Glomerular endothelial cell (primary cell): ENCODE measurements around the gene DENND5A. TPM values are rescaled to one million over a fixed set of nuclear protein-coding genes. Genes with fewer than 3 reads are reported as not detected.
"Not testable (repeated sequence)": the region's sequence is repeated elsewhere in the genome, so short reads cannot be mapped to it uniquely, and the experiment has no call there.

ENCODE experiments used
- DNase-seq: peaks from one replicate; pipeline ENCODE4 v3.0.0-alpha.2; 2011; ENCODE audit warnings: low read depth, low spot score; ENCODE audit errors: extremely low read depth
- total RNA-seq: library from RNA; depleted of rRNA; stranded (reverse); fragments of >200 nt; gene quantifications from 2 replicates; pipeline ENCODE4 v1.2.3, GENCODE V29; 2015

DENND5A gene
- total RNA-seq, 1 donor from 2014 or later, result 121 TPM

DNA sequence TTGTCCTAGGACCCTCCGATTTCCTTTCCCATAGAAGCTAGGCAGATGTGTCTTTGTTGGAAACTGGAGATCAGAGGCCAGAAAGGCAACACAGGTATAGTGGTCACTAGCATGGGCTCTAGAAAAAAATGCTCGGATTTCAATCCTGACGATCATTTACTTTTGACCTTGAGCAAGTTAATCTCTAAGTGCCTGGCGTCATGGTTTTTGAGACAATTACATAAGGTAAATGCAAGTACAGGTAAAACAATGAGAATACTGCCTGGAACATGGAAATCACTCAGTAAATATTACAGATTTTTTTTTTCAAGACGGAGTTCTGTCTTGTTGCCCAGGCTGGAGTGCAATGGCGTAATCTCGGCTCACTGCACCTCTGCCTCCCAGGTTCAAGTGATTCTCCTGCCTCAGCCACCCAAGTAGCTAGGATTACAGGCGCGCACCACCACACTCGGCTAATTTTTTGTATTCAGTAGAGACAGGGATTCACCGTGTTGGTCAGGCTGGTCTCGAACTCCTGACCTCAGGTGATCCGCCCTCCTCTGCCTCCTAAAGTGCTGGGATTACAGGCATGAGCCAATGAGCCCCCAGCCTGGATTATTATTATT, 1.1 kb upstream of the DENND5A start:
- no peak for DNase-seq

DNA sequence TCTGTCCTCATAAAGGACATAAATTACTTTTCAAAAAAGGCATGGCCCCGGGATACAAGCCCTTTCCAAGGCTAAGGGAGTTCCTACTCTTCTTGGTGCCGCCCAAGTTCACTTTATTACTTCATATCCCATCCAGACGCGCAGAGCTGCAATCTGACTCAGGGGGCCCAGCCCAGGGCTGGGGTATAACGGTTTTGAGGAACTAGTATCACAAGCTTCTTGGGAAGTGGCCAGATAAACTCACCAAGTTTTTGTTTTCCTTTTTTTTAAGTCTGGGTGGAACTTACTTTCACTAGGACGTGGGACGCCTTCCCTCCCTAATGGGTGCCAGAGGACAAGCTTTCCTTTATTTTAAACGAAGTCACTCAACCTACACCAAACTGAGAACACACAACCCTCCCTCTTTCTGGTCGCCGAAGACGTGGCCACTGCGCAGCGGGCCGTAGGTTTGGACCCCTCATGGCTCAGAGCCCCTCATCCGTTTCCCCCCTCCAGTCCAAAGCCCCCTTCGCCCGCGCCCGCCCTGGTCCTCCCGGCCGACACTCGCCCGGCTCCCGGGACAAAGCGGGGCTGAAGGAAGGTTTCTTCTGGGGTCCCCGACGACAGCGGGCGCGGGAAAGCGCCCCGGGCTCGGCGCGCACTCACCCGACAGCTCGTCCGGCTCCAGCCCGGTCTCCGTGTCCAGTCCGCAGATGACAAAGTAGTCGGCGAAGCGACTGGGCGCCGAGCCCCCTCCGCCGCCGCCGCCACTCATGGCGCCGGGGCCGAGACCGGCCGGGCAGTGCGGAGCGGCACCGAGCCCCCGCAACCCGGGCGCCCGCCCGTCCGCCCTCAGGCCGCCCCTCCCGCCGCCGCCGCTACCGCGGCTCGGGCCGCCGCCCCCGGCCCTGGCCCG, 587 bp downstream of the DENND5A start:
- DNase-seq, result no peak

DNA sequence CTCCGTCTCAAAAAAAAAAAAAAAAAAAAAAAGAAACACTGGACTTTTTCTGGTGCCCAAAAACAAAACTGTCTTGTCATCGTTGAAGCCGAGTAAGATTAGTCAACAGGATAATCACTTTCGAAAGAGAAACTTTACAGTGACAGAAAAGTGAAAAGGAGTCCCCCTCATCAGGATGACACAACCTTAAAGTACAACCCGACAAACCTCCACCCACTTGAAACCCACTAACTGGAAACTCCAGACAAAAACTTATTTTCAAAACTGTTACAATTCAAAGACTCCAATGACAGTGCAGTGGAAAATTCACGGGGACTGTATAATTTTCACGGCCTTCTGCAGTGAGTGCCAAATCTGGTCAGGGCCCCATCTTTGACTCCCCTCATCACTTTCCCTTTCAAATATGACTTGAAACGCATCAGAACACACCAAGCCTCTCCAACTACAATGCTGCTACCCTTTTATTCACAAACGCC, 1.3 kb downstream of the DENND5A start:
- no peak for DNase-seq

DNA sequence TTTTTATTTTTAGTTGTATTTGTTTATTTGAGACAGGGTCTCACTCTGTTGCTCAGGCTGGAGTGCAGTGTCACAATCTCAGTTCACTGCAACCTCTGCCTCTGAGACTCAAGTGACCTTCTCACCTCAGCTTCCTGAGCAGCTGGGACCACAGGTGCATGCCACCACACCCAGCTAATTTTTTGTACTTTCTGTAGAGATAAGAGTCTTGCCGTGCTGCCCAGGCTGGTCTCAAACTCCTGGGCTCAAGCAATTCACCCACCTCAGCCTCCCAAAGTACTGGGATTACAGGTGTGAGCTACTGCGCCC, 4.4 kb downstream of the DENND5A start:
- not testable (repeated sequence) for DNase-seq

DNA sequence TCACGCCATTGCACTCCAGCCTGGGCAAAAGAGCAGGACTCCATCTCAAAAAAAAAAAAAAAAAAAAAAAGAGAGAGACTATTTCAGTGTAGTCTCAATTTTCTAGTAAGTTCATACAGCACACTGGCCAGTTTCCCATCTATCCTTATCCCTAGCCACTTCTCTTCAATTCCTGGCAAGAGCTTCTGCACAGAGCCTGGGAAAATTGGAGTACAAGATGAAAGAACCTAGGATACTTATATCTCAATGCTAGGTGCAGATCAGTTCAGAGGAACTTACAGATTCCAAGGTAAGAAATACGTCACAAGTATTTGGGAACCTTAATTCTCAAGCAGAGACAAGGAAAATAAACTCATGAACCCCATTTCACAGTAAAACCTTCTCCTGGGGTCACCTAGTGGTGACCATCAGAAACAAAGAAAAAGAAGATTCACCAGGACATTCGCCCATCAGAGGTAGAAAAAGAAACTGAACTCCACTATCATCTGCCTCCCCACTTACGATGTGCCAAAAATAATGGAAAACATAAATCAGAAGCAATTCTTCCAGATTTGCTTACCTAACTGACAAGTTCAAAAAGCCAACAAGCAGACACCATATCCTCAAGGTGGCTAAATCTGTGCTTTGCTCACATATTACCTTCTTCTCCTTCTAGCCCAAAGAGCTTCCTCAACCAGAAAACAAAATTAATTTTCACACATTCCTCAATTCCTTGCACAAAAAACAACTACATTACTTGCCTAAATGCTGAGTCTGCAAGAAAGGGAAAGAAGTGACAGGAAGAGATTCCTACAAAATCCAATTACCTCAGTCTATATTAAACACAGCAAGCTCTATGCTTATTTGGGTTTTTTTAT, 4.9 kb downstream of the DENND5A start:
- DNase-seq, result no peak

DNA sequence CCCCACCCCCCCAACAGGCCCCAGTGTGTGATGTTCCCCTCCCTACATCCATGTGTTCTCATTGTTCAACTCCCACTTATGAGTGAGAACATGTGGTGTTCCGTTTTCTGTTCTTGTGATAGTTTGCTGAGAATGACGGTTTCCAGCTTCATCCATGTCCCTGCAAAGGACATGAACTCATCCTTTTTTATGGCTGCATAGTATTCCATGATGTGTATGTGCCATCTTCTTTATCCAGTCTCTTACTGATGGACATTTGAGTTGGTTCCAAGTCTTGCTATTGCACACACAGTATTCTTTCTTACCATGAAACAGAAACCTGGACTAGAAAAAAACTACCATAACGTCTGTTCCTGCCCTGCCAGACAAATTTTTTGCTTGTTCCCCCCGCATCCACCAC, 6.9 kb downstream of the DENND5A start:
- not testable (repeated sequence) for DNase-seq

DNA sequence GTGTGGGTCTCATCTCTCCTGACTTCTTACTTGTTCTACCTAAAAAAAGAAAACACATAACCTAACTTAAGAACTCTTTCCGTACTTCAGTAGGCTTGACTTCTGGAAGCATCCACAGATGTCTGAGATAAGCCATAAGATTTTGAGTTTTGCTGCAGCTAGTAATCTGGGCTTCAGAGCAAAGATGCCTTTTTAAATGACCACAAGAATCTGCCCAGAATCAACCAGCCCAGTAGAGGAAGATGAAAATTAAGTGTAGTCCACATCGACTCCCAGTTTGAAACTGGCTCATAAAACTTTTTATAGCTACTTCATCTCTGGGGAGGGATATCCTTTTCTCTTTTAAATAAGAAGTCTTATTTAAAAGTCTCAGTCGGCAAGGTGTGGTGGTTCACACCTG, 10.7 kb downstream of the DENND5A start:
- DNase-seq, result no peak

DNA sequence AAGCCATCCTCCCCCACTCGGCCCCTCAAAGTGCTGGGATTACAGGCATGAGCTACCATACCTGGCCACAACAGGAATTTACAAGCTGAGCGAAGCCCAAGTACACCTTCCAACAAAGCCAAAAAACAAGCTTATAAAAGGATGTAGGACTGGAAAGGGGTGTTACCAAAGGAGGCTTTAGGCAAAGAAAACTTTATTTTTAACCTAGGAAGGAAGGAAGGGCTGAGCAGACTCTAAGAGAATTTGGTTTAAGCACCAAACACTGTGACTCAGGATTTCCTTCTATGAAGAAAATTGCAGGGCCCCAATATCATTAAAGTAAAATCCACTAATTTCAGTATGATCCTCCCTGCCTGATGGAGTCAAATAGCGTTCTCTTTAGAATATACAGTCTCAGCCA, 12.1 kb downstream of the DENND5A start:
- DNase-seq, result no peak

DNA sequence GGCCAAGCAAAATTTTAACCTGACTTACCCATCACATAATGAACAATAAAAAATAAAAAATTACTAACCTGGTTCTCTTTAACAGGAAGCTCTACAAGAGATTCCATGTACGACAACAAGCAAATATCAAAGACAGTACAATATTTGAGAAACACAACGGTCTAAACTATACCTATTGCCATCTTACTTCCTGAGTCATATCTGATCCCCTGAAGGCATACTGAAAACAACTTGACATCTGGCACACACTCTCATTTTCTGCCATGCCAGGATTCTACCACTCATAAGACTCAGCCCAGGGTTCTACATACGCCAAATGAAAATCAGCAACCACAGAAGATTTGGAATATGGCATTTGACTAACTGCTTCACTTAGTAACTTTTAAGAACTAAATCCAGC, 13.8 kb downstream of the DENND5A start:
- no peak for DNase-seq

DNA sequence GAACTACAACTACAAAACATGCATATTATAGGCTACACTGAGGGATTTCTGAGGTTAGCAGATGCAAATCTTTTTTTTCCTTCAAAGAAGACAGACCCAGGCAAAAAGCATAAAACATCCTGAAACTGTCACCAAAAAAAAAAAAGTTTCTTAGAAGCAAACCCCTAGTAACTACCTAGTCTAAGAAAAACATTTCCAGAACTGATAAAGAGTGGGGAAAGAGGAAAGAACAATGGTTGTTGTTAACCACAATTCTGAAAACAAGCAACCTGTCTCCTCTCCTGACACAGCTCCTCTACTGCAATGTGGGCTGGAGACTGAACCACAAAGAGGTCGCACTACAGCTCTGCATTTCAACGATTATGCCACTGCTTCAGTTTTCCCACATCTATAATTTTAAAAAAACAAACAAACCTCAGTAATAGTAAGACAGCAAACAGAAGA, 15.0 kb downstream of the DENND5A start:
- DNase-seq, result no peak

DNA sequence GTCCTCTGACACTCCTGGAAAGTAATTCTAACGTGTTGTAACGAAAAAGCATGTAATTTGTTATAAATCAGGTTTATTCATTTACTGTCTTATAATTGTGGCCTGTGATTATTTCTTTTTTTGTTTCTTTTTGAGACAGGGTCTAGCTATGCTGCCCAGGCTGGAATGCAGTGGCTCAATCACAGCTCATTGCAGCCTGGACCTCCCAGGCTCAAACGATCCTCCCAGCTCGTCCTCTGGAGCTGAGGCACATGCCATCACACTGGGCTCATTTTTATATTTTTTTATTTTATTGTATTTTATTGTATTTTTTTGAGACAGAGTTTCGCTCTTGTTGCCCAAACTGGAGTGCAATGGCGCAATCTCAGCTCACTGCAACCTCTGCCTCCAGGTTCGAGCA, 15.9 kb downstream of the DENND5A start:
- DNase-seq, result no peak

DNA sequence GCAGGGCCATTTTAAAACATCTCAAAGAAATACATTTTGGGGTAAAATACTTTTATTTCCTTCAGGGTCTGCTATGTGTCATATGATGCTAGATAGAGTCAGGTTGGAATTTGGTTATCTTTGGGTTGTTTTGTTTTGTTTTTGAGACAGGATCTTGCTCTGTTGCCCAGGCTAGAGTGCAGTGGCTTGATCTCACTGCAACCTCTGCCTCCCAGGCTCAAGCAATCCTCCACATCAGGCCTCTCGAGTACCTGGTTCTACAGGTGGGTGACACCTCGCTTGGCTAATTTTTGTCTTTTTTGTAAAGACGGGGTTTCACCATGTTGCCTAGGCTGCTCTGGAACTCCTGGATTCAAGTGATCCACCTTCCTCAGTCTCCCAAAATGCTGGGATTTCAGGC, 17.3 kb downstream of the DENND5A start:
- DNase-seq, result no peak

DNA sequence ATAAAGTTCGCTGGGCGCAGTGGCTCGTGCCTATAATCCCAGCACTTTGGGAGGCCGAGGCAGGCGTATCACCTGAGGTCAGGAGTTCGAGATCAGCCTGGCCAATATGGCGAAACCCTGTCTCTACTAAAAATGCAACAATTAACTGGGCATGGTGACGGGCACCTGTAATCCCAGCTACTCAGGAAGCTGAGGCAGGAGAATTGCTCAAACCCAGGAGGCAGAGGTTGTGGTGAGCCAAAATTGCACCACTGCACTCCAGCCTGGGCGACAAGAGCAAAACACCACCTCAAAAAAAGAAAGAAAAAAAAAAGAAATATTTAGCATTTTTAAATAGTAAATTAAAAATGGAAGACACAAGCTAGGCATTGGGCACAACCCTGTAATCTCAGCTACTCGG, 28.9 kb downstream of the DENND5A start:
- not testable (repeated sequence) for DNase-seq

DNA sequence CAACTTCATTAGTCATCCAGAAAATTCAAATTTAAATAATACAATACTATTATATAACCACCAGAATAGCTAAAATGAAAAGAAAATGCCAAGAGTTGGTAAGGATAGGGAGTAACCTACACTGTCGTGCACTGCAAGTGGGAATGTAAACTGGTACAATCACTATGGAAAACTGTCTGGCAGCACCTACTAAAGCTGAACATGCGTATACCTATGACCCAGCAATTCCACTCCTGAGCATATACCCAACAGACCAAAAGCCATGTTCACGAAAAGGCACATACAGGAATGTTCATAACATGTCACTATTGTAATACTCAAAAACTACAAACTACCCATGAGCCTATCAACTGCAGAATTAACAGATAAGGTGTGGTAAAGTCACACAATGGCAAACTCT, 32.7 kb downstream of the DENND5A start:
- DNase-seq, result no peak

DNA sequence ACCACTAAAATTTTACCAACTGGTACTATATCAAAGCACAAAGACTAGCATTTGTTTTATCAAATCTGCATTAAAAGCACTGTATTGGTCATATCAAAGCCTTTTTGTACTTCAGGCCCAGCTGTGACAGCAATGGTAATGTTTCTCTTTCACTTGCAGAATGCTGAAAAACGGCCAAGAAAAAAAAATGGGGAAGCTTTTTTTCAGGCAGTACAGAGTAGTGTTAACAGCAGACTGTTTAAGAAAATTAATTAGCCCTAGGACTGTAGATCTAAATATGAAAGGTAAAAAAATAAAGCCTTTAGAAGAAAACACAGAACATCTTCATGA, 33.3 kb downstream of the DENND5A start:
- DNase-seq, result no peak

DNA sequence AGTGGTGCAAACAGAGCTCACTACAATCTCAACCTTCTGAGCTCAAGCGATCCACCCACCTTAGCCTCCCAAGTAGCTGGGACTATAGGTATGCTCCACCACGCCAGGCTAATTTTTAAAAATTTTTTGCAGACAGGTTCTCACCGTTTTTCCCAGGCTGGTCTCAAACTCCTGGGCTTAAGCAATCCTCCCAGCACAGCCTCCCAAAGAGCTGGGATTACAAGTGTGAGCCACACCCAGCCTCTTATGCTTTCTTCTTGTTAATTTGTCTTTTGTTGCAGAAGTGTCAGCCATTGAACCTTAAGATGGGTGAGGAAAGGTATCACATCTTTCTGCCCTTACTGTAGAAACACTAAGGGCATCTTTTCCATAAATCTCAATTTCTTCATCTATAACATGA, 34.9 kb downstream of the DENND5A start:
- DNase-seq, result no peak

DNA sequence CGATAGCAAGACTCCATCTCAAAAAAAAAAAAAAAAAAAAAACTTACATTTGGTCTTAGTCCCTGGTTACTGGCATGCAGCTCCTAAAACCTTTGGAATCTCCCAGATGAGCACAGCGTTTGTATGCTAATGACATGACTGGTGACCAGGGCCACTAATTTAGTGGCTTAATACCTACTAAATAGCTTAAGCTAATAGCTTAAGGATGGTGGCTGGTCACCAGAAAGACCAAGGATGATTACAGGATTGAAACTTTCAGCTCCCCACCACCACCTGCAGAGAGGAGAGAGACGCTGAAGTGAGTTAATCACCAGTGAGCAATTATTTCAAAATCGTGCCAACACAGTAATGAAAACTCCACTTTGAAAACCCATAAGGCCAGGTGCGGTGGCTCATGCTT, 37.1 kb downstream of the DENND5A start:
- no peak for DNase-seq

DNA sequence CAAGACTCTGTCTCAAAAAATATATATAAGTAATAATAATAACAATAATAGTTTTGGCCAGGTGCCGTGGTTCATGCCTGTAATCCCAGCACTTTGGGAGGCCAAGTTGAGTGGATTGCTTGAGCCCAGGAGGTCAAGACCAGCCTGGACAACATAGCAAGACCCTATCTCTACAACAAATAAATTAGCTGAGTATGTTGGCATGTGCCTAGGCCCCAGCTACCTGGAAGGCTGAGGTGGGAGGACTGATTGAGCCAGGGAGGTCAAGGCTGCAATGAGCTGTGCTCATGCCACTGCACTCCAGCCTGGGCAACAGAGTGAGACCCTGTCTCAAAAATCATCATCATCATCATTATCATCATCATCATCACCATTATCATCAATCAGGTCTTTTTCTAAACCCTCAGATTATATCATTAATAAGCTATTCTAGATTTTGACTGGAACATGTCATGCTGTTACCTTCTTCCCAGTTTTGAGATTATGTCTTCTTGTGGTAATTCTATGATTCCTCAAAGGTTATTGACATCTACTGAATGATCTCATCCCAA, 39.3 kb downstream of the DENND5A start:
- no peak for DNase-seq

DNA sequence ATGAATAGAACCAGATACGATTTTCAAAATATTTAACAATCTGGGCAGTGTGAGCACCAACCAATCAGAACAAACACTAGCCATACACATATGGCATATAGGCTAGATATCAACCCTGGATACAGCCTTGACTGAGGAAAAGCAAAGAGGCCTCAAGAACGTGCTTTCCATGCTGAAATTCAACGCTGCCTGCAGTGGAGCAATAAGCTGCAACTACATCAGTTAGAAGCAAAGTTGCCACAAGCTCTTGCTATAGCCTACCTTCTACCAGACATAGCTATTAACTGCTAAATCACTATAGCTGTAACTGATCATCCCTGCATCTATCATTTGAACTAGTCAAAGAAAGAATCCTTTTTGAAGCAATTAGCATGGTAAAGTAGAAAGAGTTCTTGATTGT, 42.5 kb downstream of the DENND5A start:
- DNase-seq, result no peak

DNA sequence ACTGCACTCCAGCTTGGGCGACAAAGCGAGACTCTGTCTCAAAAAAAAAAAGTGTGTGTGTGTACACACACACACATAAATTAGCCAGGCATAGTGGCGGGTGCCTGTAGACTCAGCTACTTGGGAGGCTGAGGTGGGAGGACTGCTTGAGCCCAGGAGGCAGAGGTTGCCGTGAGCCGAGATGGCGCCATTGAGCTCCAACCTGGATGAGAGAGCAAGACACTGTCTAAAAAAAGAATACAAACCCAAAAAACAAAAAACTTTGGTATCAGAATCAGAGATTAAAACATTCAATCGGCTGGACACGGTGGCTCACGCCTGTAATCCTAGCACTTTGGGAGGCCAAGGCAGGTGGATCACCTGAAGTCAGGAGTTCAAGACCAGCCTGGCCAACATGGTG, 44.3 kb downstream of the DENND5A start:
- not testable (repeated sequence) for DNase-seq

DNA sequence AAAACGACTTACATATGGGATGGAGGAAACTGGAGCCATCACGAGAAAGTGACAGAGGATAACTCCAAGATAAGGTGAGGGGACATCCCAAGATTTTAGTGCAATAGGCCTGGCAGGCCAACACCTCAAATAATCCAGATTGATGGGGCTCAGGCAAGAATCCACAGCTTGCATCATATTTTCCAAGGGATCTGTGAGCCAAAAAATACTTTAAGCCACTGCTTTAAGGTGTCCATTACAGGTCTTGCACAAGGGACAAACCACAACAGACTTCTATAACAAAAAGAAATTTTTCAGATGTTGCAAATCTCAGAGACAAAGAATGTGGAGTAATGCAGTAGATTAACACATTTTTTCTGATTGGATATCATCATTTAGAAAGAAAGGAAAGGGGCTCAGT, 45.6 kb downstream of the DENND5A start:
- DNase-seq, result no peak
